SK-N-SH treated with all-trans-retinoic acid at 6 μM for 48 hours (cell line): ENCODE data around the gene PRKCB.
"Not testable (repeated sequence)": the region's sequence is repeated elsewhere in the genome, so short reads cannot be mapped to it uniquely, and the experiment has no call there.

Source experiments
- ATAC-seq: fragments of 200-7000 bp; cut with Tn5 transposase; 3 replicates; pipeline ENCODE4 v1.9.1; 2020; ENCODE audit warnings: mild to moderate bottlenecking, moderate library complexity
- ARNTL ChIP-seq: fragments of 450-650 bp; formaldehyde crosslinking; IDR thresholded peaks from 2 replicates; pipeline ENCODE4 v1.5.0; 2020; ENCODE audit warnings: low read depth, mild to moderate bottlenecking, moderate library complexity, borderline replicate concordance
- BACH2 ChIP-seq: fragments of 250-450 bp; sonication (Bioruptor Pico); IDR thresholded peaks from 2 replicates; pipeline ENCODE4 v1.9.0; 2021; ENCODE audit warnings: mild to moderate bottlenecking, borderline replicate concordance
- CSDC2 ChIP-seq: fragments of 250-450 bp; sonication (Bioruptor Pico); IDR thresholded peaks from 2 replicates; pipeline ENCODE4 v1.5.0; 2020; ENCODE audit warnings: mild to moderate bottlenecking, moderate library complexity
- ESRRG ChIP-seq: fragments of 250-450 bp; sonication (Bioruptor Pico); IDR thresholded peaks from 2 replicates; pipeline ENCODE4 v1.6.1; 2021; ENCODE audit warnings: mild to moderate bottlenecking
- GLIS3 ChIP-seq: fragments of 250-450 bp; sonication (Bioruptor Pico); IDR thresholded peaks from 2 replicates; pipeline ENCODE4 v1.5.0; 2020; ENCODE audit warnings: mild to moderate bottlenecking, moderate library complexity
- OSR1 ChIP-seq: fragments of 250-450 bp; sonication (Bioruptor Pico); IDR thresholded peaks from 2 replicates; pipeline ENCODE4 v1.8.0; 2022; ENCODE audit warnings: moderate library complexity, mild to moderate bottlenecking, inconsistent platforms
- PPARA ChIP-seq: fragments of 250-450 bp; sonication (Bioruptor Pico); IDR thresholded peaks from 2 replicates; pipeline ENCODE4 v1.5.0; 2020; ENCODE audit warnings: mild to moderate bottlenecking, borderline replicate concordance
- RARB ChIP-seq: fragments of 250-450 bp; sonication (Bioruptor Pico); IDR thresholded peaks from 2 replicates; pipeline ENCODE4 v1.8.0; 2021; ENCODE audit warnings: mild to moderate bottlenecking, moderate library complexity
- TCF4 ChIP-seq: fragments of 250-450 bp; sonication (Bioruptor Pico); IDR thresholded peaks from 2 replicates; pipeline ENCODE4 v1.8.0; 2021; ENCODE audit warnings: mild to moderate bottlenecking, moderate library complexity, borderline replicate concordance
- TOX ChIP-seq: fragments of 250-450 bp; sonication (Bioruptor Pico); IDR thresholded peaks from 2 replicates; pipeline ENCODE4 v1.8.0; 2021; ENCODE audit warnings: mild to moderate bottlenecking, moderate library complexity, borderline replicate concordance
- ZC3H10 ChIP-seq: fragments of 250-450 bp; sonication (Bioruptor Pico); IDR thresholded peaks from 2 replicates; pipeline ENCODE4 v1.5.1; 2021; ENCODE audit warnings: mild to moderate bottlenecking, moderate library complexity
- ZFP3 ChIP-seq: fragments of 250-450 bp; sonication (Bioruptor Pico); IDR thresholded peaks from 2 replicates; pipeline ENCODE4 v1.5.0; 2020; ENCODE audit warnings: mild to moderate bottlenecking, moderate library complexity
- ZNF565 ChIP-seq: fragments of 450-650 bp; formaldehyde crosslinking; conservative IDR thresholded peaks from 2 replicates; pipeline ENCODE4 v1.5.0; 2020; ENCODE audit warnings: low read depth, mild to moderate bottlenecking, moderate library complexity
- ZNF70 ChIP-seq: fragments of 450-650 bp; formaldehyde crosslinking; IDR thresholded peaks from 2 replicates; pipeline ENCODE4 v1.5.0; 2020; ENCODE audit warnings: mild to moderate bottlenecking, moderate library complexity
- TF ChIP-seq, protein P1 (sequence below): fragments of 250-450 bp; sonication (Bioruptor Pico); IDR thresholded peaks from 2 replicates; pipeline ENCODE4 v1.8.0; 2021; ENCODE audit warnings: low read depth, mild to moderate bottlenecking, moderate library complexity, borderline replicate concordance
- TF ChIP-seq, protein P2 (sequence below): fragments of 250-450 bp; sonication (Bioruptor Pico); IDR thresholded peaks from 2 replicates; pipeline ENCODE4 v1.5.1; 2020; ENCODE audit warnings: low read depth, mild to moderate bottlenecking, moderate library complexity
- TF ChIP-seq, protein P3 (sequence below): fragments of 250-450 bp; sonication (Bioruptor Pico); IDR thresholded peaks from 2 replicates; pipeline ENCODE4 v1.5.1; 2021; ENCODE audit warnings: mild to moderate bottlenecking, moderate library complexity
- TF ChIP-seq, protein P4 (sequence below): fragments of 250-450 bp; sonication (Bioruptor Pico); IDR thresholded peaks from 2 replicates; pipeline ENCODE4 v1.8.0; 2020; ENCODE audit warnings: mild to moderate bottlenecking, moderate library complexity, borderline replicate concordance
- TF ChIP-seq, protein P5 (sequence below): fragments of 250-450 bp; sonication (Bioruptor Pico); IDR thresholded peaks from 2 replicates; pipeline ENCODE4 v1.5.0; 2020; ENCODE audit warnings: mild to moderate bottlenecking, moderate library complexity

Gene PRKCB

DNA sequence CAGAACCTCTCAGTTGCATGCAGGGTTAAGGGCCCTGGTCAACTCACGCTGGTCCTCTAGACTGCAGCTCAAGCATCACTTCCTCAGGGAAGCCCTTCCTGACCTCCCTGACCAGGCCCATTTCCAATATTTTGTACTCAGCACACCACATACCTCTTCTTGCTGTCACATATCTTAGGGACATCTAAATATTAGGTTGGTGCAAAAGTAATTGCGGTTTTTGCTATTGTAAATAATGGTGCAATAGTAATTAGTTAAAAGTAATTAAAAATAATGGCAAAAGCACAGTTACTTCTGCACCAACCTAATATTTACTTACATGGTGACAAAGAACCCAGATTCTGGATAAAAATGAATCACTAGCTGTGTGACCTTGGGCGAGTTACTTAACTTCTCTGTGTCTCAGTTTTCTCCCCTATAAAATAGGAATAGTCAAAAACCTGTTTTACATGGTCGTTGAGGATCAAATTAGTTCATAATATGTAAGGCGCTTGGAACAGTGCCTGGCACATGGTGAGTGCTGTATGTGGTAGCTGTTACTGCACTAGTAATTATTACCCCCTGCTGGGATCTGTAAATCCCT is 177.4 kb downstream of the PRKCB start:
- no peak for ATAC-seq
- TF ChIP-seq ARNTL (no peak), TOX (CRISPR knock-in tag) (no peak)
- TF ChIP-seq, protein P1, sequence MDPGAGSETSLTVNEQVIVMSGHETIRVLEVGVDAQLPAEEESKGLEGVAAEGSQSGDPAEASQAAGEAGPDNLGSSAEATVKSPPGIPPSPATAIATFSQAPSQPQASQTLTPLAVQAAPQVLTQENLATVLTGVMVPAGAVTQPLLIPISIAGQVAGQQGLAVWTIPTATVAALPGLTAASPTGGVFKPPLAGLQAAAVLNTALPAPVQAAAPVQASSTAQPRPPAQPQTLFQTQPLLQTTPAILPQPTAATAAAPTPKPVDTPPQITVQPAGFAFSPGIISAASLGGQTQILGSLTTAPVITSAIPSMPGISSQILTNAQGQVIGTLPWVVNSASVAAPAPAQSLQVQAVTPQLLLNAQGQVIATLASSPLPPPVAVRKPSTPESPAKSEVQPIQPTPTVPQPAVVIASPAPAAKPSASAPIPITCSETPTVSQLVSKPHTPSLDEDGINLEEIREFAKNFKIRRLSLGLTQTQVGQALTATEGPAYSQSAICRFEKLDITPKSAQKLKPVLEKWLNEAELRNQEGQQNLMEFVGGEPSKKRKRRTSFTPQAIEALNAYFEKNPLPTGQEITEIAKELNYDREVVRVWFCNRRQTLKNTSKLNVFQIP (CRISPR knock-in tag), result no peak

DNA sequence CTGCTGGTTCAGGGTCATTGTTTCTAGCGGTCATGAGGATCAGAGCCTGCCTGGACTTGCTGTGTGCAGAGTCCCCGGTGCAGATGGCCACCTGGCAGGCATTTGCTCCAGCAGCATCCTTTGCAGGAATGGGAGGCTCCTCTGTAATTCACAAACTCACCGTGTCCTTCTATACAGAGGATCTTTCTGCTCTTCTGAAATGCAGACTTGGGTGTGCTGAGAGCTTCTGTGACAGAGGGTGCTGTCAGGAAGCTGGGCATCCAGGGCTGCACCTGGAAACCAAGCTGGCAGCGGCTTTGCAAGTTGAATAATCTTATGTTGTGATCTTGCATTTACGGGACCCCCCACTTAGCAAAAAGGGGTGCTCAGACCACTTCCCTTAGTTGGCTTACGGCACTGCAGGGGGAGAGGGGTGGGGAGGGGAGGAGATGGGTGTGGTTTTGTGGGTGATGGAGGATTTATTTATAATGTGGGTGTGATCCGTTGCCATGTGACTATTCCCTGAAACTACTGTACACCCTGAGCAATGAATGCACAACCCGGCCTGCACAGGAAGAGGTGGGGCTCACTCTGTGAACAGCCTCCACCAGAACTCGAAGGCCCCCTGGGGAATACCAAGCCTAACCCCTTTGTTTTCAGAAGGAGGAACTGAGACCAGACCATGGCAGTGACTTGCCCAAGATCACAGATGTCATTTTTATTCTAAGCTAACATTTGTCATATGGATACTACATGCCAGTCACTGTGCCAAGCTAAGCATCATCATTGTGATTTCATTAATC is 178.3 kb downstream of the PRKCB start:
- TF ChIP-seq, protein P2, sequence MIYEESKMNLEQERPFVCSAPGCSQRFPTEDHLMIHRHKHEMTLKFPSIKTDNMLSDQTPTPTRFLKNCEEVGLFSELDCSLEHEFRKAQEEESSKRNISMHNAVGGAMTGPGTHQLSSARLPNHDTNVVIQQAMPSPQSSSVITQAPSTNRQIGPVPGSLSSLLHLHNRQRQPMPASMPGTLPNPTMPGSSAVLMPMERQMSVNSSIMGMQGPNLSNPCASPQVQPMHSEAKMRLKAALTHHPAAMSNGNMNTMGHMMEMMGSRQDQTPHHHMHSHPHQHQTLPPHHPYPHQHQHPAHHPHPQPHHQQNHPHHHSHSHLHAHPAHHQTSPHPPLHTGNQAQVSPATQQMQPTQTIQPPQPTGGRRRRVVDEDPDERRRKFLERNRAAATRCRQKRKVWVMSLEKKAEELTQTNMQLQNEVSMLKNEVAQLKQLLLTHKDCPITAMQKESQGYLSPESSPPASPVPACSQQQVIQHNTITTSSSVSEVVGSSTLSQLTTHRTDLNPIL, result no peak
- TF ChIP-seq, protein P3, sequence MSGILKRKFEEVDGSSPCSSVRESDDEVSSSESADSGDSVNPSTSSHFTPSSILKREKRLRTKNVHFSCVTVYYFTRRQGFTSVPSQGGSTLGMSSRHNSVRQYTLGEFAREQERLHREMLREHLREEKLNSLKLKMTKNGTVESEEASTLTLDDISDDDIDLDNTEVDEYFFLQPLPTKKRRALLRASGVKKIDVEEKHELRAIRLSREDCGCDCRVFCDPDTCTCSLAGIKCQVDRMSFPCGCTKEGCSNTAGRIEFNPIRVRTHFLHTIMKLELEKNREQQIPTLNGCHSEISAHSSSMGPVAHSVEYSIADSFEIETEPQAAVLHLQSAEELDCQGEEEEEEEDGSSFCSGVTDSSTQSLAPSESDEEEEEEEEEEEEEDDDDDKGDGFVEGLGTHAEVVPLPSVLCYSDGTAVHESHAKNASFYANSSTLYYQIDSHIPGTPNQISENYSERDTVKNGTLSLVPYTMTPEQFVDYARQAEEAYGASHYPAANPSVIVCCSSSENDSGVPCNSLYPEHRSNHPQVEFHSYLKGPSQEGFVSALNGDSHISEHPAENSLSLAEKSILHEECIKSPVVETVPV (CRISPR knock-in tag), result no peak
- TF ChIP-seq ZFP3 (no peak), ESRRG (CRISPR knock-in tag) (no peak), PPARA (CRISPR knock-in tag) (no peak), ZC3H10 (CRISPR knock-in tag) (no peak), OSR1 (no peak), RARB (no peak), BACH2 (CRISPR knock-in tag) (no peak), ARNTL (no peak), ZNF70 (no peak)
- TF ChIP-seq, protein P4, sequence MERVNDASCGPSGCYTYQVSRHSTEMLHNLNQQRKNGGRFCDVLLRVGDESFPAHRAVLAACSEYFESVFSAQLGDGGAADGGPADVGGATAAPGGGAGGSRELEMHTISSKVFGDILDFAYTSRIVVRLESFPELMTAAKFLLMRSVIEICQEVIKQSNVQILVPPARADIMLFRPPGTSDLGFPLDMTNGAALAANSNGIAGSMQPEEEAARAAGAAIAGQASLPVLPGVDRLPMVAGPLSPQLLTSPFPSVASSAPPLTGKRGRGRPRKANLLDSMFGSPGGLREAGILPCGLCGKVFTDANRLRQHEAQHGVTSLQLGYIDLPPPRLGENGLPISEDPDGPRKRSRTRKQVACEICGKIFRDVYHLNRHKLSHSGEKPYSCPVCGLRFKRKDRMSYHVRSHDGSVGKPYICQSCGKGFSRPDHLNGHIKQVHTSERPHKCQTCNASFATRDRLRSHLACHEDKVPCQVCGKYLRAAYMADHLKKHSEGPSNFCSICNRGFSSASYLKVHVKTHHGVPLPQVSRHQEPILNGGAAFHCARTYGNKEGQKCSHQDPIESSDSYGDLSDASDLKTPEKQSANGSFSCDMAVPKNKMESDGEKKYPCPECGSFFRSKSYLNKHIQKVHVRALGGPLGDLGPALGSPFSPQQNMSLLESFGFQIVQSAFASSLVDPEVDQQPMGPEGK (CRISPR knock-in tag), result no peak
- no peak for ATAC-seq

DNA sequence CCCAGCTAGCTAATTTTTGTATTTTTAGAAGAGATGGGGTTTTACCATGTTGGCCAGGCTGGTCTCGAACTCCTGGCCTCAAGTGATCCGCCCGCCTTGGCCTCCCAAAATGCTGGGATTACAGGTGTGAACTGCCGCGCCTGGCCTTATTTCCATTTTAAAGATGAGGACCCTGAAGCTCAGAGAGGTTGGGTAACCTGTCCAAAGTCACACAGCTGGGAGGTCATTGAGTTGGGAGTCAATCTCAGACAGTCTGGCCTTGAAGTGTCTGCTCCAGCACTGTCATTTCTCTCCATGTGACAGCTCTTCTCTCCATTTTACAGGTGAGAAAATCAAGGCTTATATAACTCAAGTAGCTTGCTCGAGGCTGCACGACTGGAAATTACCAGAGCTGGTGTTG is 179.2 kb downstream of the PRKCB start:
- ATAC-seq, result not testable (repeated sequence)

DNA sequence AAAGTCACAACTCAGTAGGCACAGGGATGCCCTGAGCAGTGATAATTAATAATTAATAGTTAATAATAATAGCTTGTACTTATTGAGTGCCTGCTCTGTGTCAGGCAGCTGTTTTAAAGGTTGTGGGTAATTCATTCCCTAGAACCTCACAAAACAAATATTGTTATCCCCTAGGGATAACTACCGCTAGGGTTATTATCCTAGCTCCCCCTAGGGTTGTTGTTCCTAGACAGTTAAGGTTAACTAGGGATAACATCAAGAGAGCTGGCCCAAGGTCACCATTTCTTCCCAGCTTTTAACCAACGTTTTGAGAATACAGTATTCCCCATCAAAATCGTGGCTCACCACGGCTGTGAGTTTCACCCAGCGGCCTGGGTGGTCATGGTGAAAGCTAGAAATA is 180.1 kb downstream of the PRKCB start:
- no peak for TF ChIP-seq TCF4 (CRISPR knock-in tag)
- TF ChIP-seq, protein P5, sequence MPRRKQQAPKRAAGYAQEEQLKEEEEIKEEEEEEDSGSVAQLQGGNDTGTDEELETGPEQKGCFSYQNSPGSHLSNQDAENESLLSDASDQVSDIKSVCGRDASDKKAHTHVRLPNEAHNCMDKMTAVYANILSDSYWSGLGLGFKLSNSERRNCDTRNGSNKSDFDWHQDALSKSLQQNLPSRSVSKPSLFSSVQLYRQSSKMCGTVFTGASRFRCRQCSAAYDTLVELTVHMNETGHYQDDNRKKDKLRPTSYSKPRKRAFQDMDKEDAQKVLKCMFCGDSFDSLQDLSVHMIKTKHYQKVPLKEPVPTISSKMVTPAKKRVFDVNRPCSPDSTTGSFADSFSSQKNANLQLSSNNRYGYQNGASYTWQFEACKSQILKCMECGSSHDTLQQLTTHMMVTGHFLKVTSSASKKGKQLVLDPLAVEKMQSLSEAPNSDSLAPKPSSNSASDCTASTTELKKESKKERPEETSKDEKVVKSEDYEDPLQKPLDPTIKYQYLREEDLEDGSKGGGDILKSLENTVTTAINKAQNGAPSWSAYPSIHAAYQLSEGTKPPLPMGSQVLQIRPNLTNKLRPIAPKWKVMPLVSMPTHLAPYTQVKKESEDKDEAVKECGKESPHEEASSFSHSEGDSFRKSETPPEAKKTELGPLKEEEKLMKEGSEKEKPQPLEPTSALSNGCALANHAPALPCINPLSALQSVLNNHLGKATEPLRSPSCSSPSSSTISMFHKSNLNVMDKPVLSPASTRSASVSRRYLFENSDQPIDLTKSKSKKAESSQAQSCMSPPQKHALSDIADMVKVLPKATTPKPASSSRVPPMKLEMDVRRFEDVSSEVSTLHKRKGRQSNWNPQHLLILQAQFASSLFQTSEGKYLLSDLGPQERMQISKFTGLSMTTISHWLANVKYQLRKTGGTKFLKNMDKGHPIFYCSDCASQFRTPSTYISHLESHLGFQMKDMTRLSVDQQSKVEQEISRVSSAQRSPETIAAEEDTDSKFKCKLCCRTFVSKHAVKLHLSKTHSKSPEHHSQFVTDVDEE (CRISPR knock-in tag), result no peak
- TF ChIP-seq CSDC2 (CRISPR knock-in tag), result no peak
- TF ChIP-seq ZFP3, result no peak
- TF ChIP-seq ZNF565 (CRISPR knock-in tag), result no peak
- TF ChIP-seq, protein P1 (CRISPR knock-in tag), result no peak
- TF ChIP-seq BACH2 (CRISPR knock-in tag), result no peak
- no peak for TF ChIP-seq RARB
- TF ChIP-seq, protein P2, result no peak
- TF ChIP-seq ARNTL, result no peak
- TF ChIP-seq GLIS3, result no peak
- no peak for TF ChIP-seq ZC3H10 (CRISPR knock-in tag)
- TF ChIP-seq ESRRG (CRISPR knock-in tag), result no peak
- TF ChIP-seq ZNF70, result no peak
- ATAC-seq, result no peak
